ENCODE data around the gene BFSP1. TPM values are rescaled to one million over a fixed set of nuclear protein-coding genes. Genes with fewer than 3 reads are reported as not detected.

The BFSP1 gene
- total and polyA plus RNA-seq, 2 experiments from 2014 or later = 2.7 to 4.9 TPM

GRCh38 chr20:17479063-17479657, 52.0 kb downstream of the BFSP1 start:
- no peak overlapping the region for H3K27ac ChIP-seq (ENCODE audit: low read depth)
- H3K4me1 Mint-ChIP-seq = no peaks in the 10 kb centered on the region
- H3K9me3 Mint-ChIP-seq = no peaks in the 10 kb centered on the region
- H2AFZ ChIP-seq = no peak overlapping the region
- H3K9me2 ChIP-seq (ENCODE audit: insufficient read depth) = no peaks in the 10 kb centered on the region
- DNase-seq (ENCODE audit: low spot score) (no peak), ATAC-seq (no peak)
- TF ChIP-seq ZNF114 (CRISPR knock-in tag; IDR thresholded peaks at IDR 0.05) (no peak), POLR2AphosphoS5 (IDR thresholded peaks at IDR 0.05; ENCODE audit: low read depth) (no peak), NANOG (IDR thresholded peaks at IDR 0.05; ENCODE audit: borderline replicate concordance) (no peak), ZNF462 (CRISPR knock-in tag; IDR thresholded peaks at IDR 0.05) (no peak), STAT1 (IDR thresholded peaks at IDR 0.05; ENCODE audit: unreplicated experiment) (no peak), ZNF331 (CRISPR knock-in tag; IDR thresholded peaks at IDR 0.05; ENCODE audit: low read depth) (no peak), CREB1 (CRISPR knock-in tag; IDR thresholded peaks at IDR 0.05; ENCODE audit: low read depth) (no peak), EZH2 (IDR thresholded peaks at IDR 0.05; ENCODE audit: low read depth, unreplicated experiment) (no peak), JUNB (IDR thresholded peaks at IDR 0.05; ENCODE audit: unreplicated experiment) (no peak), REST (IDR thresholded peaks at IDR 0.05; ENCODE audit: unreplicated experiment) (no peak), EZH2phosphoT487 (IDR thresholded peaks at IDR 0.05; ENCODE audit: unreplicated experiment) (no peak)
- no peak overlapping the region for H3K4me3 ChIP-seq
- no peaks in the 10 kb centered on the region for H4K20me1 ChIP-seq (replicated peaks; ENCODE audit: insufficient read depth)
- H3K79me2 ChIP-seq (replicated peaks; ENCODE audit: insufficient read depth) = no peaks in the 10 kb centered on the region
- H3K27me3 ChIP-seq (ENCODE audit: insufficient read depth) = no peaks in the 10 kb centered on the region
- no peaks in the 10 kb centered on the region for H3K36me3 ChIP-seq (ENCODE audit: insufficient read depth)
- H3K4me3 Mint-ChIP-seq = no peak overlapping the region
- H3K27ac Mint-ChIP-seq = no peak overlapping the region
- no peaks in the 10 kb centered on the region for H3K27me3 Mint-ChIP-seq (ENCODE audit: insufficient read depth, low read depth, poor library complexity)
- no peaks in the 10 kb centered on the region for H3K4me1 ChIP-seq (ENCODE audit: insufficient read depth)
- H3F3A ChIP-seq (replicated peaks; ENCODE audit: low read depth) = no peaks in the 10 kb centered on the region
- H3K4me2 ChIP-seq = no peak overlapping the region
- H3K36me3 Mint-ChIP-seq (ENCODE audit: low read depth) = no peaks in the 10 kb centered on the region
